ENCODE measurements around the gene SBF2.

Gene SBF2

DNA sequence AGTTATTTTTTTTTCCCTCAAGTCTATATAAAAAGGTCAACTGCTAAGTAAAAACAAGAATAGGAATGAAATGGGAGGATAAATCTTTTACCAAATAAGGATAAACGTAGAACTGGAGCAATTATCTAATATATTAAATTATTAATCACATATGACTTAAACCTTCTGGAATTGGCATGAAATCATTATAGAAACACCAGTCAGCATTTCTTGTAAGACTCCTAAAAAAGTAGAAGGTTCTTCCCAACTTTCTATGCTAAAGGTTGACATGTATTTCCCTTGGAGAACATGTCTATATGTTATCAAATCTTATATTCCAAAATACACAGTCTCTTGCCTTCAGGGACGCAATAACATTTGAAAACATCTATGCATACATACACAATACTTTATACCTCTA, 143.2 kb downstream of the SBF2 start:
- H4K20me1 ChIP-seq (ENCODE audit: low read depth, low read length) = no peaks in the 10 kb centered on the region

DNA sequence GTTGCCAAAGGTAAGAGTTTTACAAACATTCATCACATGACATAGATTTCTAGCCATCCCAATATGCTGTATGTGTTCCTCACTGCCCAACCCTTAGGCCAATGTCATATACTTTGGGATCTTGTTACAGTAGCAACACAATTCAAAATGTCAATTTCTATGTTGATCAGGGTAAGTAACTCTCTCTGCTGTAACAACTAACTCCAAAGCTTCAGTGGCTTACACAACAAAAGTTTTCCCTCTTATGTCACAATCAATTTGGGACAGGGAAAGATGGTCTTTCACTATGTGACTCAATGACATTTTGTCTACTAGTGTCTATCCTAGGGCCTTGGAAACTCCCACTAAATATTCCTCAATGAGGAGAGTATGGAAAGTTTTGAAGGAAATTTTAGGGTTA, 144.5 kb downstream of the SBF2 start:
- H3K27ac ChIP-seq (ENCODE audit: low read depth, low read length) = no peak overlapping the region
- TF ChIP-seq, protein P1, sequence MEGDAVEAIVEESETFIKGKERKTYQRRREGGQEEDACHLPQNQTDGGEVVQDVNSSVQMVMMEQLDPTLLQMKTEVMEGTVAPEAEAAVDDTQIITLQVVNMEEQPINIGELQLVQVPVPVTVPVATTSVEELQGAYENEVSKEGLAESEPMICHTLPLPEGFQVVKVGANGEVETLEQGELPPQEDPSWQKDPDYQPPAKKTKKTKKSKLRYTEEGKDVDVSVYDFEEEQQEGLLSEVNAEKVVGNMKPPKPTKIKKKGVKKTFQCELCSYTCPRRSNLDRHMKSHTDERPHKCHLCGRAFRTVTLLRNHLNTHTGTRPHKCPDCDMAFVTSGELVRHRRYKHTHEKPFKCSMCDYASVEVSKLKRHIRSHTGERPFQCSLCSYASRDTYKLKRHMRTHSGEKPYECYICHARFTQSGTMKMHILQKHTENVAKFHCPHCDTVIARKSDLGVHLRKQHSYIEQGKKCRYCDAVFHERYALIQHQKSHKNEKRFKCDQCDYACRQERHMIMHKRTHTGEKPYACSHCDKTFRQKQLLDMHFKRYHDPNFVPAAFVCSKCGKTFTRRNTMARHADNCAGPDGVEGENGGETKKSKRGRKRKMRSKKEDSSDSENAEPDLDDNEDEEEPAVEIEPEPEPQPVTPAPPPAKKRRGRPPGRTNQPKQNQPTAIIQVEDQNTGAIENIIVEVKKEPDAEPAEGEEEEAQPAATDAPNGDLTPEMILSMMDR (IDR thresholded peaks at IDR 0.05; ENCODE audit: insufficient read depth, low read length, poor library complexity, severe bottlenecking) = no peak
- no peak for TF ChIP-seq EZH2phosphoT487 (conservative IDR thresholded peaks at IDR 0.05; ENCODE audit: low read length)
- H2AFZ ChIP-seq (ENCODE audit: low read depth, low read length, severe bottlenecking) = no peak overlapping the region
- H3K9me2 ChIP-seq (replicated peaks; ENCODE audit: insufficient read depth, low read length) = no peaks in the 10 kb centered on the region
- H3K4me3 ChIP-seq (ENCODE audit: insufficient read depth, low read length, poor library complexity, severe bottlenecking) = no peak overlapping the region
- no peaks in the 10 kb centered on the region for H4K20me1 ChIP-seq (ENCODE audit: low read depth, low read length)
- H3K9me3 ChIP-seq (ENCODE audit: insufficient read depth, low read length) = no peaks in the 10 kb centered on the region
- H3K36me3 ChIP-seq (ENCODE audit: low read length) = no peaks in the 10 kb centered on the region
- H3K4me2 ChIP-seq (ENCODE audit: low read depth, low read length, poor library complexity, severe bottlenecking) = no peak overlapping the region
- no peak overlapping the region for H3K9ac ChIP-seq (ENCODE audit: low read length)
- no peaks in the 10 kb centered on the region for H3K79me2 ChIP-seq (ENCODE audit: insufficient read depth, low read length)
- no peaks in the 10 kb centered on the region for H3F3A ChIP-seq (ENCODE audit: insufficient read depth)
- H3K27me3 ChIP-seq (ENCODE audit: low read length) = no peaks in the 10 kb centered on the region

More for the DNA sequence above, 143.2 kb downstream of the SBF2 start:
- H3F3A ChIP-seq (ENCODE audit: insufficient read depth) = no peaks in the 10 kb centered on the region
- H3K27me3 ChIP-seq (ENCODE audit: low read length) = no peaks in the 10 kb centered on the region
- H3K79me2 ChIP-seq (ENCODE audit: insufficient read depth, low read length) = no peaks in the 10 kb centered on the region
- no peaks in the 10 kb centered on the region for H3K36me3 ChIP-seq (ENCODE audit: low read length)
- no peak overlapping the region for H3K4me3 ChIP-seq (ENCODE audit: insufficient read depth, low read length, poor library complexity, severe bottlenecking)
- no peaks in the 10 kb centered on the region for H3K9me2 ChIP-seq (replicated peaks; ENCODE audit: insufficient read depth, low read length)
- H3K9ac ChIP-seq (ENCODE audit: low read length) = no peak overlapping the region
- H3K4me2 ChIP-seq (ENCODE audit: low read depth, low read length, poor library complexity, severe bottlenecking) = no peak overlapping the region
- no peak overlapping the region for H3K27ac ChIP-seq (ENCODE audit: low read depth, low read length)
- no peak overlapping the region for H2AFZ ChIP-seq (ENCODE audit: low read depth, low read length, severe bottlenecking)
- TF ChIP-seq, protein P1 (IDR thresholded peaks at IDR 0.05; ENCODE audit: insufficient read depth, low read length, poor library complexity, severe bottlenecking) = no peak
- no peak for TF ChIP-seq EZH2phosphoT487 (conservative IDR thresholded peaks at IDR 0.05; ENCODE audit: low read length)
- no peaks in the 10 kb centered on the region for H3K9me3 ChIP-seq (ENCODE audit: insufficient read depth, low read length)

DNA sequence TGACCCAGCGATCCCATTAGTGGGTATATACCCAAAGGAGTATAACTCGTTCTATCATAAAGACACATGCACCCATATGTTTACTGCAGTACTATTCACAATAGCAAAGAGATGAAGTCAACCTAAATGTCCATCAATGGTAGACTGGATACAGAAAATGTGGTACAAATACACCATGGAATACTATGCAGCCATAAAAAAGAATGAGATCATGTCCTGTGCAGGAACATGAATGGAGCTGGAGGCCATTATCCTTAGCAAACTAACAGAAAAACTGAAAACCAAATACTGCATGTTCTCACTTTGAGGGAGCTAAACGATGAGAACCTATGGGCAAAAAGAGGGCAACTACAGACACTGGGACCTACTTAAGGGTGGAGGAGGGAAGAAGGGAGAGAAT, 146.8 kb downstream of the SBF2 start:
- no peaks in the 10 kb centered on the region for H4K20me1 ChIP-seq (ENCODE audit: low read depth, low read length)
- no peaks in the 10 kb centered on the region for H3K9me2 ChIP-seq (replicated peaks; ENCODE audit: insufficient read depth, low read length)
- H3K36me3 ChIP-seq (ENCODE audit: low read length) = no peaks in the 10 kb centered on the region
- H3K27ac ChIP-seq (ENCODE audit: low read depth, low read length) = no peak overlapping the region
- H3K79me2 ChIP-seq (ENCODE audit: insufficient read depth, low read length) = no peaks in the 10 kb centered on the region
- H3K4me3 ChIP-seq (ENCODE audit: insufficient read depth, low read length, poor library complexity, severe bottlenecking) = no peak overlapping the region
- no peak overlapping the region for H3K4me2 ChIP-seq (ENCODE audit: low read depth, low read length, poor library complexity, severe bottlenecking)
- H2AFZ ChIP-seq (ENCODE audit: low read depth, low read length, severe bottlenecking) = no peak overlapping the region
- H3K9ac ChIP-seq (ENCODE audit: low read length) = no peak overlapping the region
- no peaks in the 10 kb centered on the region for H3K9me3 ChIP-seq (ENCODE audit: insufficient read depth, low read length)
- H3F3A ChIP-seq (ENCODE audit: insufficient read depth) = no peaks in the 10 kb centered on the region
- no peaks in the 10 kb centered on the region for H3K27me3 ChIP-seq (ENCODE audit: low read length)
- TF ChIP-seq, protein P1 (IDR thresholded peaks at IDR 0.05; ENCODE audit: insufficient read depth, low read length, poor library complexity, severe bottlenecking) = no peak
- TF ChIP-seq EZH2phosphoT487 (conservative IDR thresholded peaks at IDR 0.05; ENCODE audit: low read length) = no peak

Data from SU-DHL-6 (cell line).